Mesenchymal stem cell (in vitro differentiated cells and primary cell): Measurements from ENCODE around the gene PIPOX.
A peak's percentile ranks its signal among the peaks of the same experiment; 100 is the strongest.

ENCODE experiments used
- DNase-seq: peaks from one replicate; pipeline ENCODE4 v3.0.0-alpha.2; 2013
- H2AFZ ChIP-seq: one replicate; pipeline ENCODE4 v1.6.1; 2013; ENCODE audit warnings: low read depth, mild to moderate bottlenecking, control low read depth, inconsistent platforms, low read length, moderate library complexity
- H2AK5ac ChIP-seq: 2 replicates; pipeline ENCODE4 v1.6.1; 2013; ENCODE audit warnings: low read length, moderate library complexity, mild to moderate bottlenecking, inconsistent platforms; ENCODE audit not compliant: severe bottlenecking
- H2BK120ac ChIP-seq: one replicate; pipeline ENCODE4 v1.6.1; 2013; ENCODE audit warnings: low read depth, mild to moderate bottlenecking, inconsistent platforms, low read length, moderate library complexity
- H2BK12ac ChIP-seq, 2 experiments: one replicate each; pipeline ENCODE4 v1.6.1; 2013; ENCODE audit warnings: inconsistent platforms in 2 of 2, low read length in 2 of 2, mild to moderate bottlenecking in 2 of 2, moderate library complexity in 2 of 2, control low read depth in 1 of 2
- H2BK15ac ChIP-seq: one replicate; pipeline ENCODE4 v1.6.1; 2013; ENCODE audit warnings: mild to moderate bottlenecking, low read depth, inconsistent platforms; ENCODE audit not compliant: poor library complexity, severe bottlenecking
- H2BK5ac ChIP-seq: 2 replicates; pipeline ENCODE4 v1.6.1; 2013; ENCODE audit warnings: low read depth, mild to moderate bottlenecking, low read length, control low read depth, inconsistent platforms; ENCODE audit not compliant: poor library complexity, severe bottlenecking
- H3K14ac ChIP-seq, 2 experiments: one replicate each; pipeline ENCODE4 v1.6.1; 2013; ENCODE audit warnings: inconsistent platforms in 2 of 2, low read length in 2 of 2, control low read depth in 1 of 2, mild to moderate bottlenecking in 1 of 2, moderate library complexity in 1 of 2
- H3K18ac ChIP-seq, 2 experiments: one replicate each; pipeline ENCODE4 v1.6.1; 2013; ENCODE audit warnings: inconsistent platforms in 2 of 2, low read length in 2 of 2, control low read depth in 1 of 2, low read depth in 1 of 2, mild to moderate bottlenecking in 1 of 2
- H3K23ac ChIP-seq, 2 experiments: one replicate each; pipeline ENCODE4 v1.6.1; 2013; ENCODE audit warnings: inconsistent platforms in 2 of 2, low read length in 2 of 2, mild to moderate bottlenecking in 2 of 2, moderate library complexity in 2 of 2, control low read depth in 1 of 2
- H3K27ac ChIP-seq: 2 replicates; pipeline ENCODE4 v1.5.1; 2013; ENCODE audit warnings: mild to moderate bottlenecking, moderate library complexity, low read length, control low read depth, inconsistent platforms; ENCODE audit not compliant: poor library complexity, severe bottlenecking
- H3K27me3 ChIP-seq, 2 experiments: 2 replicates each; pipeline versions ENCODE4 v1.6.1 to v1.7.0; 2013; ENCODE audit warnings: low read length in 2 of 2, mild to moderate bottlenecking in 2 of 2, moderate library complexity in 2 of 2, control low read depth in 1 of 2, inconsistent platforms in 1 of 2; ENCODE audit not compliant: control insufficient read depth in 1 of 2, insufficient read depth in 1 of 2
- H3K36me3 ChIP-seq, 2 experiments: 2 replicates each; pipeline versions ENCODE4 v1.6.1 to v1.7.0; 2013; ENCODE audit warnings: low read length in 2 of 2, control low read depth in 1 of 2, inconsistent platforms in 1 of 2, low read depth in 1 of 2, mild to moderate bottlenecking in 1 of 2; ENCODE audit not compliant: insufficient read depth in 2 of 2, control insufficient read depth in 1 of 2
- H3K4ac ChIP-seq, 2 experiments: one replicate each; pipeline ENCODE4 v1.6.1; 2013; ENCODE audit warnings: inconsistent platforms in 2 of 2, low read length in 2 of 2, mild to moderate bottlenecking in 2 of 2, moderate library complexity in 2 of 2, control low read depth in 1 of 2, low read depth in 1 of 2
- H3K4me1 ChIP-seq: 2 replicates; pipeline ENCODE4 v1.6.1; 2013; ENCODE audit warnings: low read depth, low read length, control low read depth; ENCODE audit not compliant: control insufficient read depth, insufficient read depth
- H3K4me2 ChIP-seq: 2 replicates; pipeline ENCODE4 v1.6.1; 2013; ENCODE audit warnings: low read length, mild to moderate bottlenecking, inconsistent platforms; ENCODE audit not compliant: poor library complexity, severe bottlenecking
- H3K4me3 ChIP-seq, 2 experiments: 2 replicates each; pipeline versions ENCODE4 v1.5.1 to v1.7.0; 2013; ENCODE audit warnings: low read length in 2 of 2, mild to moderate bottlenecking in 2 of 2, control low read depth in 1 of 2, low read depth in 1 of 2; ENCODE audit not compliant: insufficient read depth in 1 of 2
- H3K79me1 ChIP-seq: replicated peaks from 2 replicates; pipeline ENCODE4 v1.6.1; 2013; ENCODE audit warnings: mild to moderate bottlenecking, control low read depth, low read length, inconsistent platforms; ENCODE audit not compliant: poor library complexity, severe bottlenecking
- H3K9ac ChIP-seq: 2 replicates; pipeline ENCODE4 v1.7.0; 2013; ENCODE audit warnings: mild to moderate bottlenecking, low read length, moderate library complexity
- H3K9me3 ChIP-seq: 2 replicates; pipeline ENCODE4 v1.7.0; 2013; ENCODE audit warnings: mild to moderate bottlenecking, low read length; ENCODE audit not compliant: control insufficient read depth
- H4K8ac ChIP-seq: one replicate; pipeline ENCODE4 v1.6.1; 2013; ENCODE audit warnings: inconsistent platforms, mild to moderate bottlenecking, low read length, moderate library complexity
- H4K91ac ChIP-seq: one replicate; pipeline ENCODE4 v1.6.1; 2013; ENCODE audit warnings: mild to moderate bottlenecking, low read length, inconsistent platforms
- WGBS: methylation state at CpG from one replicate; pipeline ENCODE4 v1.1.7; 2013; ENCODE audit warnings: mixed read lengths; 5-methylcytosine and 5-hydroxymethylcytosine counted together

PIPOX gene

DNA sequence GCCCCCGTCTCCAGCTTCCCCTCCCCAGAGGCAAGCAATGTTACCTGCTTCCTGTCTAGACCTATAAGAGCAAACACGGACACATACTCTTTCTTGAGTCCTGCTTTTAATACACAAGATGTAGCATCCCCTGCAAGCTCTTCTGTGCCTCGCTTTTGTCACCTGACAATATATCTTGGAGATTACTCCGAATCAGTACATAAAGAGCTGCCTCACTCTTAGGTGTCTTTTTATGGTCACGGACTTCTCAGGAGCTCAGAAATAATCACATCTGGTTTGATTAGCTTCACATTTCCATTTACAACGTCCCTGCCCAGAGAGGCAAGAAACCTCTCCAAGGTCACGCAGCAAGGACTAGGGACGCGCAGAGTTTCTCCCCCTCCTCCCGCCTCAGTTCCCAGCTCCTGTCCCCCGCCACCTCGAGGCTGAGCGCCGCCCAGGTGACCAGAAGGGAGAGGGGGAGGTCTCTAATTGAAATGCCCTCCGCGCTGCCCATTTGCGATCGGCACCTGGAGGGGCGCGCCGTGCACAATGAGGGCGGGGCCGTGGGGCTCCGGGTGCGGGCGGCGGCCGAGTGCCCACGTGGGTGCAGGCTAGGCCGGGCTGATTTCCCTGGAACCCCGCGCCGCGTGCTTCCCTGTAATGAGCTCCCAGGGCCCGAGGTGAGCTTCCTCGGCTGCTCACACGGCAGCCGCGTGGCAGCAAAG is 23.3 kb upstream of the PIPOX start:
- no peak overlapping the region for H3K23ac ChIP-seq
- H3K27ac ChIP-seq = no peak overlapping the region
- no peak overlapping the region for H2BK12ac ChIP-seq
- DNase-seq = no peak
- no peak overlapping the region for H2BK5ac ChIP-seq
- no peak overlapping the region for H3K4ac ChIP-seq
- no peak overlapping the region for H3K18ac ChIP-seq
- 16% methylated on average over 33 of the region's 39 CpGs for WGBS
- peak overlapping the region; percentile 30 for H2AFZ ChIP-seq
- H4K8ac ChIP-seq = no peak overlapping the region
- no peaks in the 10 kb centered on the region for H3K9me3 ChIP-seq
- H3K27me3 ChIP-seq = peaks cover 86 to 95% of the 10 kb centered on the region in 2 experiments
- H3K4me2 ChIP-seq = peak overlapping the region; percentile 34
- no peak overlapping the region for H3K14ac ChIP-seq
- H3K9ac ChIP-seq = no peak overlapping the region
- H3K36me3 ChIP-seq = no peaks in the 10 kb centered on the region
- H3K4me3 ChIP-seq = no peak overlapping the region
- peaks cover 6% of the 10 kb centered on the region for H3K4me1 ChIP-seq
- no peak overlapping the region for H4K91ac ChIP-seq
- no peaks in the 10 kb centered on the region for H3K79me1 ChIP-seq
- H2BK15ac ChIP-seq = no peak overlapping the region
- no peak overlapping the region for H2AK5ac ChIP-seq
- no peak overlapping the region for H2BK120ac ChIP-seq

GRCh38 chr17:29020576-29020975 is 22.4 kb upstream of the PIPOX start:
- no peaks in the 10 kb centered on the region for H3K9me3 ChIP-seq
- H2BK5ac ChIP-seq = no peak overlapping the region
- H4K91ac ChIP-seq = no peak overlapping the region
- H2AFZ ChIP-seq = no peak overlapping the region
- WGBS = 88% methylated on average over 8 of the region's 8 CpGs
- no peak overlapping the region for H2BK15ac ChIP-seq
- H3K36me3 ChIP-seq = no peaks in the 10 kb centered on the region
- no peak overlapping the region for H4K8ac ChIP-seq
- no peak overlapping the region for H3K18ac ChIP-seq
- no peak overlapping the region for H3K9ac ChIP-seq
- no peak overlapping the region for H2BK12ac ChIP-seq
- peak overlapping the region in 1 of 2 experiments; percentile 85 for H3K23ac ChIP-seq
- no peak overlapping the region for H3K4ac ChIP-seq
- no peaks in the 10 kb centered on the region for H3K79me1 ChIP-seq
- H3K4me1 ChIP-seq = peaks cover 6% of the 10 kb centered on the region
- H3K27me3 ChIP-seq = peaks cover 84 to 94% of the 10 kb centered on the region in 2 experiments
- no peak overlapping the region for H3K4me2 ChIP-seq
- H3K27ac ChIP-seq = no peak overlapping the region
- no peak overlapping the region for H2BK120ac ChIP-seq
- no peak overlapping the region for H3K14ac ChIP-seq
- no peak overlapping the region for H2AK5ac ChIP-seq
- no peak overlapping the region for H3K4me3 ChIP-seq
- no peak for DNase-seq

DNA sequence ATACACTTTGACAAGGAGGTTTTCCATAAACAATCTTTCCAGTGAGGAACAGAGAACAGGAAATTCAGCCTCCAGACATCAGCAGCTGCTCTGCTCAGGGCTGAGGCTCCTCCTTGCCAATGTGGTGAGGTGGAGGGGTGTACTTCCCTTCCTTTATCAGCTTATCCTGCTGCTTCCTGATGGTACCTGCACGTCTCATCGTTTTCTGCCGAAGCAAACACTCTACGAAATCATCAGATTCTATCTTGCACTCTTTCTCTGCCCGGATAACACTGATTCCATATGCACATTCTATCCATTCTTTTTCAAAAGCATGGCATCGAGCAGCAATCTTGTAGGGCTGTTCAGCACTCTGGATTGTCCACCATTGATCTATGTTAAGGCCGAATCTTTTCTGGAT is 21.7 kb upstream of the PIPOX start:
- peaks cover 6% of the 10 kb centered on the region for H3K4me1 ChIP-seq
- H3K14ac ChIP-seq = no peak overlapping the region
- H4K91ac ChIP-seq = no peak overlapping the region
- no peak overlapping the region for H2BK15ac ChIP-seq
- H3K27ac ChIP-seq = no peak overlapping the region
- no peak overlapping the region for H3K23ac ChIP-seq
- H2AFZ ChIP-seq = no peak overlapping the region
- H2BK12ac ChIP-seq = no peak overlapping the region
- no peak overlapping the region for H3K4me2 ChIP-seq
- WGBS = 70% methylated on average over 7 of the region's 7 CpGs
- no peak overlapping the region for H2AK5ac ChIP-seq
- H2BK5ac ChIP-seq = no peak overlapping the region
- H2BK120ac ChIP-seq = no peak overlapping the region
- H3K79me1 ChIP-seq = no peaks in the 10 kb centered on the region
- DNase-seq = no peak
- no peaks in the 10 kb centered on the region for H3K9me3 ChIP-seq
- H3K9ac ChIP-seq = no peak overlapping the region
- H3K36me3 ChIP-seq = no peaks in the 10 kb centered on the region
- no peak overlapping the region for H4K8ac ChIP-seq
- H3K4me3 ChIP-seq = no peak overlapping the region
- H3K27me3 ChIP-seq = peaks cover 84 to 96% of the 10 kb centered on the region in 2 experiments
- no peak overlapping the region for H3K4ac ChIP-seq
- H3K18ac ChIP-seq = no peak overlapping the region

- no peak overlapping the region for H3K27ac ChIP-seq
- DNase-seq = no peak
- H3K14ac ChIP-seq = no peak overlapping the region
- no peaks in the 10 kb centered on the region for H3K36me3 ChIP-seq
- no peak overlapping the region for H2BK12ac ChIP-seq
- H3K9ac ChIP-seq = no peak overlapping the region
- H2BK120ac ChIP-seq = no peak overlapping the region
- H3K27me3 ChIP-seq = peaks cover 80 to 94% of the 10 kb centered on the region in 2 experiments
- H3K4me1 ChIP-seq = peaks cover 6% of the 10 kb centered on the region
- WGBS = 86% methylated on average over 7 of the region's 7 CpGs
- no peak overlapping the region for H3K23ac ChIP-seq
- H3K4ac ChIP-seq = no peak overlapping the region
- H2BK15ac ChIP-seq = no peak overlapping the region
- no peak overlapping the region for H3K4me2 ChIP-seq
- no peak overlapping the region for H2AK5ac ChIP-seq
- no peak overlapping the region for H2AFZ ChIP-seq
- no peak overlapping the region for H3K18ac ChIP-seq
- no peaks in the 10 kb centered on the region for H3K79me1 ChIP-seq
- H4K8ac ChIP-seq = no peak overlapping the region
- H3K4me3 ChIP-seq = no peak overlapping the region
- no peak overlapping the region for H2BK5ac ChIP-seq
- H4K91ac ChIP-seq = no peak overlapping the region
- H3K9me3 ChIP-seq = no peaks in the 10 kb centered on the region
Observed at GRCh38 chr17:29022074-29022473, 20.9 kb upstream of the PIPOX start.
